RWPE1 (cell line): ENCODE data around the gene TGM2.
A peak's percentile ranks its signal among the peaks of the same experiment; 100 is the strongest.

ENCODE experiments used
- CTCF ChIA-PET: fragments of 350-600 bp; sonication (Branson Sonifier 250); formaldehyde crosslinking; extraction: SDS; loops from one replicate; lab custom pipeline; 2021; lab: Yijun Ruan, JAX
- POLR2A ChIA-PET: fragments of 400-600 bp; formaldehyde crosslinking; extraction: SDS; loops from one replicate; lab custom pipeline; 2020; ENCODE audit warnings: antibody characterized with exemption; ENCODE audit not compliant: low non-redundant PET; lab: Yijun Ruan, JAX
- DNase-seq: peaks from one replicate; pipeline ENCODE4 v3.0.0; 2012; ENCODE audit warnings: low spot score
- H3K27ac ChIP-seq: fragments of 450-650 bp; 2 replicates; pipeline ENCODE4 v1.5.1; 2017
- CTCF ChIP-seq: fragments of 450-650 bp; conservative IDR thresholded peaks from 2 replicates; pipeline ENCODE4 v1.5.1; 2017; ENCODE audit warnings: low read depth, mild to moderate bottlenecking

TGM2 gene

GRCh38 chr20:38200646-38201045 is 35.6 kb upstream of the TGM2 start:
- CTCF ChIA-PET: interaction anchor here (0.6 to 0.9 kb wide), 4 partner anchors 17 to 403 kb away, joined by 3 to 6 read pairs (median 4); no protein-coding TSS in a partner anchor
- no peak for TF ChIP-seq CTCF
- POLR2A ChIA-PET: no interaction called here
- DNase-seq: no peak
- H3K27ac ChIP-seq: peak overlapping the region; percentile 77

- no peak for TF ChIP-seq CTCF
- ChIA-PET CTCF (interaction anchor here (0.6 to 2.1 kb wide), 5 partner anchors 21 to 404 kb away, joined by 3 to 15 read pairs (median 5); no protein-coding TSS in a partner anchor), POLR2A (interaction anchor here (0.7 kb wide), 1 partner anchor 21 kb away, joined by 3 read pairs; no protein-coding TSS in a partner anchor)
- DNase-seq: no peak
- H3K27ac ChIP-seq: peak overlapping the region; percentile 77; the same call in 1 of the 2 replicates
These were observed 34.7 kb upstream of the TGM2 start for GRCh38 chr20:38199501-38200390.

GRCh38 chr20:38198238-38198861 is 33.3 kb upstream of the TGM2 start:
- TF ChIP-seq CTCF: no peak
- ChIA-PET CTCF (interaction anchor here (2.1 kb wide), 1 partner anchor 23 kb away, joined by 15 read pairs; no protein-coding TSS in a partner anchor), POLR2A (no interaction called here)
- peak; percentile 55 for DNase-seq
- H3K27ac ChIP-seq: peak overlapping the region; percentile 77

GRCh38 chr20:38197619-38198018 is 32.5 kb upstream of the TGM2 start:
- ChIA-PET CTCF (no interaction called here), POLR2A (no interaction called here)
- DNase-seq: no peak
- TF ChIP-seq CTCF: no peak
- H3K27ac ChIP-seq: no peak overlapping the region

GRCh38 chr20:38197217-38197616 is 32.1 kb upstream of the TGM2 start:
- DNase-seq: no peak
- no peak for TF ChIP-seq CTCF
- no peak overlapping the region for H3K27ac ChIP-seq
- POLR2A ChIA-PET: no interaction called here
- CTCF ChIA-PET: interaction anchor here (0.7 to 2.3 kb wide), 3 partner anchors 24 to 803 kb away, joined by 3 to 14 read pairs (median 3); no protein-coding TSS in a partner anchor

GRCh38 chr20:38196592-38196991 is 31.5 kb upstream of the TGM2 start:
- H3K27ac ChIP-seq: peak overlapping the region; percentile 7; the same call in 1 of the 2 replicates
- ChIA-PET POLR2A (no interaction called here), CTCF (interaction anchor here (0.7 to 2.3 kb wide), 6 partner anchors 23 to 802 kb away, joined by 3 to 14 read pairs (median 3); no protein-coding TSS in a partner anchor)
- no peak for TF ChIP-seq CTCF
- peak; percentile 64 for DNase-seq
